Thoracic aorta (tissue), 2 donors: ENCODE measurements around the gene PAK6. TPM values are rescaled to one million over a fixed set of nuclear protein-coding genes. Genes with fewer than 3 reads are reported as not detected.

Source experiments
- ATAC-seq: fragments of 150-250 bp; one replicate; pipeline ENCODE4 v1.8.0; 2017; ENCODE audit warnings: low read depth; ENCODE audit not compliant: insufficient number of reproducible peaks, low FRiP score
- DNase-seq: peaks from one replicate; pipeline ENCODE4 v3.0.0-alpha.2; 2020; ENCODE audit warnings: low spot score
- H3K27ac ChIP-seq, 2 donors: fragments of 200-600 bp; sonication (generic); 1 replicate in 1 of 2; 2 replicates in 1 of 2; pipeline ENCODE4 v1.5.1; 2016; ENCODE audit warnings: mild to moderate bottlenecking in 2 of 2, moderate library complexity in 2 of 2
- H3K27me3 ChIP-seq: fragments of 200-600 bp; sonication (generic); replicated peaks from 2 replicates; pipeline ENCODE4 v1.6.0; 2016; ENCODE audit warnings: mild to moderate bottlenecking; ENCODE audit not compliant: insufficient read depth
- H3K36me3 ChIP-seq: fragments of 200-600 bp; sonication (generic); one replicate; pipeline ENCODE4 v1.5.1; 2016
- H3K4me1 ChIP-seq, 2 donors: fragments of 200-600 bp; sonication (generic); 1 replicate in 1 of 2; 2 replicates in 1 of 2; pipeline versions ENCODE4 v1.5.1 to v1.6.0; 2016; ENCODE audit warnings: low read depth in 2 of 2, mild to moderate bottlenecking in 1 of 2; ENCODE audit not compliant: control insufficient read depth in 1 of 2
- H3K4me3 ChIP-seq: fragments of 200-600 bp; sonication (generic); 2 replicates; pipeline ENCODE4 v1.5.1; 2016; ENCODE audit warnings: mild to moderate bottlenecking
- H3K9me3 ChIP-seq: fragments of 200-600 bp; sonication (generic); 2 replicates; pipeline ENCODE4 v1.5.1; 2016
- total RNA-seq, 2 donors: library from RNA; depleted of rRNA; stranded (reverse); fragments of >200 nt; gene quantifications; one replicate each; pipeline versions ENCODE4 v1.1.0 to v1.2.3, GENCODE V29; 2016
- TF ChIP-seq, protein P1 (sequence below): fragments of 200-600 bp; sonication (generic); IDR thresholded peaks from one replicate; pipeline ENCODE4 v1.5.1; 2019; ENCODE audit warnings: antibody characterized with exemption

The PAK6 gene
- total RNA-seq, 2 donors from 2014 or later = 0.68 to 0.78 TPM

DNA sequence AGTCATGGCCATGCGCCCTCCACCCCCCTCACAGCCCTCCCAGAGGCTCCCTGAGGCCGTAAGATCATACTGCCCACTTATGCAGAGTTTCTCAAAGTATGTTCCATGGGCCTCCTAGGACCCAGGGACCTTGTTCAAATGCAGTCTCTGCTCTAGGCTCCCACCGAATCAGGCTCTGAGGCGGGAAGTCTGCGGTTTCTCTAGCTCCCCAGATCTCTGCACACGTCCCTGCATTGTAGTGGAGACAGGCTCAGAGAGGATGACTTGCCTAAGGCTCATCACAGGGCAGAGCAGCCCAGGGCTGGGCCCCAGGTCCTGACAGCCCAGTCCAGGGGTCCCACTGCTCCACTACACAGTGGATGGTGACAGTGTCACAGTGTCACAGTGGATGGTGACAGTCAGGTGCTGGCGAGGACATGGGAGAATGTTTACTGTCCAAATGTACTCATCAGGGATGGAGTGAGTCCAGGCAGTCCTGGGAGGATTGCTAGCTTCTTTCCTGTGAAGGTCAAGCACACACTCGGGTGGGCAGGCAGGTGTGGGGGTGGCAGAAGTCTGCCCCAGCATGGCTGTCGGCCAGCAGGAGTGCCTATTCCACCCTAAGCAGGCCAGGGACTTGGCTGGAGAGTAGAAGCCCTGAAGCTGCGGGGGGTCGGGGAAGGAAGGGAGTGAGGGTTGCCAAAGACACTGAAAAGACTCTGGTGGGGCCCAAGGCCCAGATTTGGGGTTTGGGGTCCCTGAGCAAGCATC is 31.6 kb downstream of the PAK6 start:
- H3K27me3 ChIP-seq = no peaks in the 10 kb centered on the region
- H3K27ac ChIP-seq = no peak overlapping the region
- H3K4me3 ChIP-seq = no peak overlapping the region
- TF ChIP-seq, protein P1, sequence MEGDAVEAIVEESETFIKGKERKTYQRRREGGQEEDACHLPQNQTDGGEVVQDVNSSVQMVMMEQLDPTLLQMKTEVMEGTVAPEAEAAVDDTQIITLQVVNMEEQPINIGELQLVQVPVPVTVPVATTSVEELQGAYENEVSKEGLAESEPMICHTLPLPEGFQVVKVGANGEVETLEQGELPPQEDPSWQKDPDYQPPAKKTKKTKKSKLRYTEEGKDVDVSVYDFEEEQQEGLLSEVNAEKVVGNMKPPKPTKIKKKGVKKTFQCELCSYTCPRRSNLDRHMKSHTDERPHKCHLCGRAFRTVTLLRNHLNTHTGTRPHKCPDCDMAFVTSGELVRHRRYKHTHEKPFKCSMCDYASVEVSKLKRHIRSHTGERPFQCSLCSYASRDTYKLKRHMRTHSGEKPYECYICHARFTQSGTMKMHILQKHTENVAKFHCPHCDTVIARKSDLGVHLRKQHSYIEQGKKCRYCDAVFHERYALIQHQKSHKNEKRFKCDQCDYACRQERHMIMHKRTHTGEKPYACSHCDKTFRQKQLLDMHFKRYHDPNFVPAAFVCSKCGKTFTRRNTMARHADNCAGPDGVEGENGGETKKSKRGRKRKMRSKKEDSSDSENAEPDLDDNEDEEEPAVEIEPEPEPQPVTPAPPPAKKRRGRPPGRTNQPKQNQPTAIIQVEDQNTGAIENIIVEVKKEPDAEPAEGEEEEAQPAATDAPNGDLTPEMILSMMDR = no peak
- no peaks in the 10 kb centered on the region for H3K9me3 ChIP-seq
- no peaks in the 10 kb centered on the region for H3K36me3 ChIP-seq
- H3K4me1 ChIP-seq = no peaks in the 10 kb centered on the region
- ATAC-seq = no peak
- DNase-seq = no peak

DNA sequence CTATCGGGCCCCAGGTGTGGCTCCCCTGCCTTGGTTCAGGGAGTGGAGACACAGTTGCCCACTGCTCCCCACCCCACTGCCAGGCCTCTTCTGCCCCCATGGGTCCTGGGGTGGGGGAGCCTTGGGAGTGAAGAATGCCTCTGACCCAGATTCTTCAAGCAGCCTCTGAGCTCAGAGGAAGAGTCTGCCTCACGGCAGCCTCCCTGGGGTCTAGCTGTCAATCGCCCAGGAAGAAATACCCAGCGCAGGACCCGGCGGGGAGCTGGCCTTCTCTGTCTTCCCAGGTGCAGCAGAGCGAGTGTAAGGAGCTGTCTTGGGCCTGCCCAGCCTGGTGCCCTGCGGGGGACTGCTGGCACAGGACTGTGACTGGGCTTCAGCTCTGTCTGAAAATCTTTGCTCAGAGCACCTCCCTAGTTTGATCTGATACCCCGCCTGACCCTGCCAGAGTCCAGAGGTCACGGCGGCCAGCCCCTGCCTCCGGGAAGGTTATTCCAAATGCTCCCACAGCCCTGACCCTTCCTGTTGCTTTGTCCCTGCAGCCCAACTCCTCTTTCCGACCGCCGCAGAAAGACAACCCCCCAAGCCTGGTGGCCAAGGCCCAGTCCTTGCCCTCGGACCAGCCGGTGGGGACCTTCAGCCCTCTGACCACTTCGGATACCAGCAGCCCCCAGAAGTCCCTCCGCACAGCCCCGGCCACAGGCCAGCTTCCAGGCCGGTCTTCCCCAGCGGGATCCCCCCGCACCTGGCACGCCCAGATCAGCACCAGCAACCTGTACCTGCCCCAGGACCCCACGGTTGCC is 33.0 kb downstream of the PAK6 start:
- no peak for DNase-seq
- no peaks in the 10 kb centered on the region for H3K9me3 ChIP-seq
- no peaks in the 10 kb centered on the region for H3K36me3 ChIP-seq
- no peak for ATAC-seq
- H3K4me3 ChIP-seq = no peak overlapping the region
- H3K27me3 ChIP-seq = no peaks in the 10 kb centered on the region
- H3K27ac ChIP-seq = no peak overlapping the region
- H3K4me1 ChIP-seq = no peaks in the 10 kb centered on the region
- TF ChIP-seq, protein P1 = no peak

DNA sequence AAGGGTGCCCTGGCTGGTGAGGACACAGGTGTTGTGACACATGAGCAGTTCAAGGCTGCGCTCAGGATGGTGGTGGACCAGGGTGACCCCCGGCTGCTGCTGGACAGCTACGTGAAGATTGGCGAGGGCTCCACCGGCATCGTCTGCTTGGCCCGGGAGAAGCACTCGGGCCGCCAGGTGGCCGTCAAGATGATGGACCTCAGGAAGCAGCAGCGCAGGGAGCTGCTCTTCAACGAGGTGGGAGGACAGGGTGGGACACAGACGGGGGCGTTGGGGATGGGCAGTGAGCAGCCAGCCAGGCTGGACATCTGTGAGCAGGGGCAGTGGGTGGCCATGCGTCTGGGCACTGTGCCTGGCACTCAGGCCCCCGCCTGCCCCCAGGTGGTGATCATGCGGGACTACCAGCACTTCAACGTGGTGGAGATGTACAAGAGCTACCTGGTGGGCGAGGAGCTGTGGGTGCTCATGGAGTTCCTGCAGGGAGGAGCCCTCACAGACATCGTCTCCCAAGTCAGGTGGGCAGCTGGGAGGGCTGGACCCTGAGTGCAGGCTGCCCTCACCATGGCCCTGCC is 33.7 kb downstream of the PAK6 start:
- no peaks in the 10 kb centered on the region for H3K9me3 ChIP-seq
- H3K36me3 ChIP-seq = no peaks in the 10 kb centered on the region
- no peak overlapping the region for H3K27ac ChIP-seq
- no peaks in the 10 kb centered on the region for H3K4me1 ChIP-seq
- no peak for ATAC-seq
- TF ChIP-seq, protein P1 = no peak
- no peaks in the 10 kb centered on the region for H3K27me3 ChIP-seq
- H3K4me3 ChIP-seq = no peak overlapping the region
- DNase-seq = no peak

DNA sequence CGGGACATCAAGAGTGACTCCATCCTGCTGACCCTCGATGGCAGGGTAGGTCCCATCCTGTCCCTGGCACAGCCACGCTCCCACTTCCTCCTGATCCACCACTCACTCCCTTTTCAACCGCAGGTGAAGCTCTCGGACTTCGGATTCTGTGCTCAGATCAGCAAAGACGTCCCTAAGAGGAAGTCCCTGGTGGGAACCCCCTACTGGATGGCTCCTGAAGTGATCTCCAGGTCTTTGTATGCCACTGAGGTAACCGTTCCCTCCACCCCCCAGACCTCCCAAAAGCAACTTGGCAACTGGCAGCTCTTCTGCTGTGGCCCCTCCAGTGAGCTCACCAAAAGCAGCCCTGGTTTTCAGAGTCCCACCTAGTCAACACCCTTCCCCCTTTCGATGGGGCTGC is 34.6 kb downstream of the PAK6 start:
- Histone ChIP-seq H3K4me1 (no peaks in the 10 kb centered on the region), H3K4me3 (no peak overlapping the region), H3K27me3 (no peaks in the 10 kb centered on the region), H3K27ac (no peak overlapping the region), H3K36me3 (no peaks in the 10 kb centered on the region), H3K9me3 (no peaks in the 10 kb centered on the region)
- TF ChIP-seq, protein P1 = no peak
- ATAC-seq (no peak), DNase-seq (no peak)
